Bronchial epithelial cell (primary cell): ENCODE data around the gene NCMAP. TPM values are rescaled to one million over a fixed set of nuclear protein-coding genes. Genes with fewer than 3 reads are reported as not detected.
A peak's percentile ranks its signal among the peaks of the same experiment; 100 is the strongest.

Experiments
- DNase-seq: peaks from one replicate; pipeline ENCODE4 v3.0.0-alpha.2; 2010; ENCODE audit warnings: low read depth
- FAIRE-seq: peaks from 2 replicates; lab custom pipeline; 2011; peaks lifted over from hg19 to GRCh38; lab: Jason Lieb, UNC
- H3K27me3 ChIP-seq: 2 replicates; pipeline ENCODE4 v1.5.1; 2011; ENCODE audit warnings: low read length; ENCODE audit not compliant: control insufficient read depth, insufficient read depth
- H3K36me3 ChIP-seq: 2 replicates; pipeline ENCODE4 v1.5.1; 2011; ENCODE audit warnings: low read length; ENCODE audit not compliant: control insufficient read depth, insufficient read depth
- H3K4me3 ChIP-seq: 2 replicates; pipeline ENCODE4 v1.5.1; 2011; ENCODE audit warnings: mild to moderate bottlenecking, low read depth, low read length, control low read depth
- total RNA-seq: library from RNA; depleted of rRNA; stranded (reverse); fragments of >200 nt; gene quantifications from 2 replicates; pipeline ENCODE4 v1.2.1, GENCODE V29; 2014
- TF ChIP-seq, protein P1 (sequence below): IDR thresholded peaks from 2 replicates; pipeline ENCODE4 v1.5.1; 2011; ENCODE audit warnings: mild to moderate bottlenecking, moderate library complexity, low read length, control low read depth, inconsistent platforms; ENCODE audit not compliant: insufficient read depth, severe bottlenecking

Gene NCMAP
- total RNA-seq, 1 donor from 2014 or later = not detected

DNA sequence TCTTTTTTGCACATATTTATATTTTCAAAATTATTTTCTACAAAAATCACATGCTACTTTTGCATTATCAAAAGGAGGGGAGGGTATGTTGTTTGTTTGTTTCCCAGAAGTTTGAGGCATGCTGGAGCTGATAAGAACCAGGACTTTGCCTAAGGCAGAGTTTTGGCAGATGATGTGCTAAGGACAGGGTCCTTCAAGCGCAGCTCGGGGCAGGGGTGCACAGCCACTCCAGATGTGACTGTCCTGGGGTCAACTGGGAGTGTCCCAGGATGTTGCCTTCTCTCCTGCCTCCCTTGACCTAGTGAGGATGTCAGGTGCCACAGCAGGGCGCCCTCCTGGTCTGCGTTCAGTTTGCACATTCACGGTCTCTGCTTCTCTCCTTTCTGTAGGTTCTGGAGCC, 44.7 kb downstream of the NCMAP start:
- no peak for FAIRE-seq
- TF ChIP-seq, protein P1, sequence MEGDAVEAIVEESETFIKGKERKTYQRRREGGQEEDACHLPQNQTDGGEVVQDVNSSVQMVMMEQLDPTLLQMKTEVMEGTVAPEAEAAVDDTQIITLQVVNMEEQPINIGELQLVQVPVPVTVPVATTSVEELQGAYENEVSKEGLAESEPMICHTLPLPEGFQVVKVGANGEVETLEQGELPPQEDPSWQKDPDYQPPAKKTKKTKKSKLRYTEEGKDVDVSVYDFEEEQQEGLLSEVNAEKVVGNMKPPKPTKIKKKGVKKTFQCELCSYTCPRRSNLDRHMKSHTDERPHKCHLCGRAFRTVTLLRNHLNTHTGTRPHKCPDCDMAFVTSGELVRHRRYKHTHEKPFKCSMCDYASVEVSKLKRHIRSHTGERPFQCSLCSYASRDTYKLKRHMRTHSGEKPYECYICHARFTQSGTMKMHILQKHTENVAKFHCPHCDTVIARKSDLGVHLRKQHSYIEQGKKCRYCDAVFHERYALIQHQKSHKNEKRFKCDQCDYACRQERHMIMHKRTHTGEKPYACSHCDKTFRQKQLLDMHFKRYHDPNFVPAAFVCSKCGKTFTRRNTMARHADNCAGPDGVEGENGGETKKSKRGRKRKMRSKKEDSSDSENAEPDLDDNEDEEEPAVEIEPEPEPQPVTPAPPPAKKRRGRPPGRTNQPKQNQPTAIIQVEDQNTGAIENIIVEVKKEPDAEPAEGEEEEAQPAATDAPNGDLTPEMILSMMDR = no peak

DNA sequence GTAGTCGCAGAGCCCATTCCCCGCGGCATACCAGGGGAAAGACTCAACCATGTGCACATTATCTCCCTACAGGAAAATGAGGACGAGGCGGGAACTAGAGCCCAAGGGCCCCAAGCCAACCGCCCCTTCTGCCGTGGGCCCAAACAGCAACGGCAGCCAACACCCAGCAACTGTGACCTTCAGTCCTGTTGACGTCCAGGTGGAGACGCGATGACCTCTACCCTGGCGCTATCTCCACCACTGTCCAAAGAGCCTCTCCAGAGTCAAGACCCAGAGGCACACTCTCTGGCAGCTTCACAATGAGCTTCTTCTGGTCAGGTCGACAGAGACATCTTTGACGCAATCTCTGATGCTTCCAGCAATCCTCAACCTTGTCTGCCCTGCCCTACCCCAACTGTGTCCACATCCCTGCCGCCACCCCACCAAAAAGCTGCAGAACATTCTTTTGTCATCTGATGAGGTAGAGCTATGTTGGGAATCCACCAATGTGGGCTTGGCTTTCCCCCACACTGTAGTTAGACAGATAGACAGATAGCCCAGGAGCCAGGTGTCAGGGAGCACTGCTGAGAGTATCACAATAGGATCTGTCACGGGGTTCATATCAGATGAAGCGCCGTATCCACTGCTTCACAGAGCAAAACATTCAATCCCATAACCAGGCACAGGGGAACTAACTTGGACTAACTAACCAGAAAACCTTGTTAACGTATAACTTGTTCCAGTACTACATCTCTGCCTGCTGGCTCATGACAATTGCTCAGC, 49.8 kb downstream of the NCMAP start:
- no peaks in the 10 kb centered on the region for H3K27me3 ChIP-seq
- FAIRE-seq (peak; percentile 43), DNase-seq (no peak)
- TF ChIP-seq, protein P1 = no peak
- H3K4me3 ChIP-seq = no peak overlapping the region
- no peaks in the 10 kb centered on the region for H3K36me3 ChIP-seq

More for the DNA sequence above, 44.7 kb downstream of the NCMAP start:
- no peak for DNase-seq
- H3K4me3 ChIP-seq = no peak overlapping the region
- no peaks in the 10 kb centered on the region for H3K36me3 ChIP-seq
- H3K27me3 ChIP-seq = no peaks in the 10 kb centered on the region

DNA sequence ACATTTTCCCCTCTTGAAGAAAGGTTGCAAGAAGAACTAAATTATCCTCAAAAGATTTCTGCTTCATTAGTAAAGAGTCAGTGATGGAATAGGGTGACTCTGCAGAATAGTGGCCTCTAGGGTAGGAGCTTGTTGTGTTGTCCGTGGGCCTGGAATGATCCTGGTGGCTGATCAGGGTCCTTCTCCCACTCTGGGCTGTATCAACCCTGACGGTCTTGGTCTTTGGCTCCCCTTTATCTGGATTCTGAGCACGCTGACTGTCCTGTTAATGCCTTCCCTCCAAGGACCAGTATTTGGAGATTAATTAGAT, 50.4 kb downstream of the NCMAP start:
- DNase-seq (no peak), FAIRE-seq (no peak)
- TF ChIP-seq, protein P1 = no peak
- Histone ChIP-seq H3K4me3 (no peak overlapping the region), H3K27me3 (no peaks in the 10 kb centered on the region), H3K36me3 (no peaks in the 10 kb centered on the region)

DNA sequence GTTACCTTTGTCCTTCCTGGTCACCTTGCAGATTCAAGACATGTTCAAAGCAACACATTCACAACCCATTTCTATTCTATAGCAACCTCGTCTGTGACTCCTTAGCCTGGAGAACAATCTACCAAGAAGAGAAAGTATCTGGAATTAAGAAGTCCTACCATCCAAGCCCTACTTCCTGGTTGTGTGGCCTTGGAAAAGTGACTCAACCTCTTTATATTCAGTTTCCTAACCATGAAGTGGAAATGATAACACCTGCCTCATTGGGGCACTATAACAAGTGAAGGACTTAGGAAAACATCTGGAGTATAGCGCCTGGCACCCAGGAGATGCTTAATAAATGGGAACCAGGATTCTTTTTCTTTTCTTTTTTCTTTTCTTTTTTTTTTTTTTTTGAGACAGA, 50.7 kb downstream of the NCMAP start:
- no peaks in the 10 kb centered on the region for H3K27me3 ChIP-seq
- FAIRE-seq (no peak), DNase-seq (peak; percentile 33)
- H3K36me3 ChIP-seq = no peaks in the 10 kb centered on the region
- TF ChIP-seq, protein P1 = no peak
- H3K4me3 ChIP-seq = no peak overlapping the region

DNA sequence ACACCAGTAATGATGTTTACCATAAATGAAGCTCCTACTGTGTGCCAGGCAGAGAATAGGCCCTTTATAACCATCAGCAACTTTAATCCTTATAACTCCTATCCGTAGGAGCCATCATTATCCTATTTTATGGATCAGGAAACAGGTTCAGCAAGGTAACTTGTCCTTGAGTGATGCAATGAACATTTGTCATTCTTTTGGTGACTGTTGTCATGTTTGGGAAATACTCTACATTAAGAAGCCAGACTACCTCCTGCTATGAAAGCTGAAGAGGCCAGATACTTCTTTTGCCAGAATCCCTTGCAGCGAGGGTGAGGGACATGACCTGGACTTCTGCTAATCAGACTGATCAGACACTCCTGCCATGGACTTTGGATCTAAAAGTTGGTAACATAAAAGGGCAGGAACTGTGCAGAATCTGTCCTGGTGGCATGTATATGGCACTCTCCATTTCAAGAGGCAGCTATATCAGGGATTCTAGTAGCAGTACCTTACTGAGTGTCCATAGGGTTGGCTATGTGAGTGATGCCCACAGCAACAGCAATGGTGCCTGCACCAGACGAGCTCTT, 54.1 kb downstream of the NCMAP start:
- Histone ChIP-seq H3K4me3 (no peak overlapping the region), H3K36me3 (no peaks in the 10 kb centered on the region), H3K27me3 (no peaks in the 10 kb centered on the region)
- DNase-seq = peak; percentile 21
- no peak for FAIRE-seq
- TF ChIP-seq, protein P1 = no peak

DNA sequence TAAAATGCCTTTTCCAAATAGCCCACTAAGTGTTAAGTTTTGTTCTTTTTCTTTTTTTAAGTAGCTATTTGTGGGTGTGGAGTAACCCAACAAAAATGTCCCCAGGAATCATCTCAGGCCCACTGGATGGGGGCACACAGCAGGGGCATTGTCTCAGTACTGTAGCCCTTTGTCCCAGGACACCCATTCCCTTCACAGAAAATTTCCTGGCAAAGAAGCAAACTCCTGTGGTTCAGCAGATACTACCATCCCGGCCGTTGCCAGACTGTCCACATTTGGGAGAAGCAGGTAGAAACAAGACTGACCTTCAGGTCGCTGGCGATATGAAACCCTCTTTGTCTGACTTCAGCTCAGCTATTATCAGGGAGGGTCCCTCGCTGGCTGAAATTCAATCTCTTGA, 63.5 kb downstream of the NCMAP start:
- TF ChIP-seq, protein P1 = no peak
- no peak overlapping the region for H3K4me3 ChIP-seq
- no peak for DNase-seq
- no peak for FAIRE-seq
- no peaks in the 10 kb centered on the region for H3K36me3 ChIP-seq
- H3K27me3 ChIP-seq = no peaks in the 10 kb centered on the region
